ENCODE measurements around the gene SOHLH1.

SOHLH1 gene

GRCh38 chr9:135697226-135697625 lies 2.1 kb downstream of the SOHLH1 start:
- H3F3A ChIP-seq (ENCODE audit: insufficient read depth): no peaks in the 10 kb centered on the region
- no peak overlapping the region for H2AFZ ChIP-seq (ENCODE audit: low read depth, low read length, severe bottlenecking)
- no peaks in the 10 kb centered on the region for H3K36me3 ChIP-seq (ENCODE audit: low read length)
- no peaks in the 10 kb centered on the region for H3K27me3 ChIP-seq (ENCODE audit: low read length)
- H3K4me2 ChIP-seq (ENCODE audit: low read depth, low read length, poor library complexity, severe bottlenecking): no peak overlapping the region
- H3K9ac ChIP-seq (ENCODE audit: low read length): no peak overlapping the region
- no peaks in the 10 kb centered on the region for H3K9me3 ChIP-seq (ENCODE audit: insufficient read depth, low read length)
- no peaks in the 10 kb centered on the region for H3K9me2 ChIP-seq (replicated peaks; ENCODE audit: insufficient read depth, low read length)
- no peak for TF ChIP-seq CTCF (IDR thresholded peaks at IDR 0.05; ENCODE audit: insufficient read depth, low read length, poor library complexity, severe bottlenecking)
- no peak for TF ChIP-seq EZH2phosphoT487 (conservative IDR thresholded peaks at IDR 0.05; ENCODE audit: low read length)
- H3K4me3 ChIP-seq (ENCODE audit: insufficient read depth, low read length, poor library complexity, severe bottlenecking): no peak overlapping the region
- no peak overlapping the region for H3K27ac ChIP-seq (ENCODE audit: low read depth, low read length)
- H4K20me1 ChIP-seq (ENCODE audit: low read depth, low read length): no peaks in the 10 kb centered on the region; the same call in 1 of the 2 replicates
- no peaks in the 10 kb centered on the region for H3K79me2 ChIP-seq (ENCODE audit: insufficient read depth, low read length)

- H4K20me1 ChIP-seq (ENCODE audit: low read depth, low read length): no peaks in the 10 kb centered on the region; the same call in 1 of the 2 replicates
- H3F3A ChIP-seq (ENCODE audit: insufficient read depth): no peaks in the 10 kb centered on the region
- H3K4me2 ChIP-seq (ENCODE audit: low read depth, low read length, poor library complexity, severe bottlenecking): no peak overlapping the region
- no peaks in the 10 kb centered on the region for H3K9me3 ChIP-seq (ENCODE audit: insufficient read depth, low read length)
- no peak for TF ChIP-seq EZH2phosphoT487 (conservative IDR thresholded peaks at IDR 0.05; ENCODE audit: low read length)
- TF ChIP-seq CTCF (IDR thresholded peaks at IDR 0.05; ENCODE audit: insufficient read depth, low read length, poor library complexity, severe bottlenecking): no peak
- H3K9ac ChIP-seq (ENCODE audit: low read length): no peak overlapping the region
- H3K79me2 ChIP-seq (ENCODE audit: insufficient read depth, low read length): no peaks in the 10 kb centered on the region
- H3K27me3 ChIP-seq (ENCODE audit: low read length): no peaks in the 10 kb centered on the region
- H3K4me3 ChIP-seq (ENCODE audit: insufficient read depth, low read length, poor library complexity, severe bottlenecking): no peak overlapping the region
- H3K36me3 ChIP-seq (ENCODE audit: low read length): no peaks in the 10 kb centered on the region
- no peak overlapping the region for H2AFZ ChIP-seq (ENCODE audit: low read depth, low read length, severe bottlenecking)
- H3K9me2 ChIP-seq (replicated peaks; ENCODE audit: insufficient read depth, low read length): no peaks in the 10 kb centered on the region
- H3K27ac ChIP-seq (ENCODE audit: low read depth, low read length): no peak overlapping the region
These were observed 2.8 kb downstream of the SOHLH1 start for GRCh38 chr9:135696446-135696845.

DNA sequence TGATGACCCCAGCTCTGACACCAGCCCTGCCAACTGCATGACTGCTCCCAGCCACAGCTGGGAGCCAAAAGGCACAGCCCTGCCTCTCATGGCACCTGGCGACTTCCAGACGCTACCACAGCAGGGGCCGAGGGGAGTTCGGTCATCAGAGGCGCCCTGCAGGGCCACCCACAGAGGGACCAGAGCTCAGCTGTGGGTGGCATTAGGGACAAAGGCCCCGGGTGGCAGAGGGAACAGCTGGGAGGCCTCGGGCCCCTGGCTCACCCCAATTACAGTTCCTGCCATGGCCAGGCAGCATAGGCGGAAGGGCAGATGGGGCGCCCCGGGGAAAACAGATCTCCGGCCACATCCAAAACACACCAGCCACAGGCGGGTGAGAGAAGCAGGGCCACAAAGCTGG lies 3.6 kb downstream of the SOHLH1 start:
- H3K27ac ChIP-seq (ENCODE audit: low read depth, low read length): no peak overlapping the region
- no peak for TF ChIP-seq CTCF (IDR thresholded peaks at IDR 0.05; ENCODE audit: insufficient read depth, low read length, poor library complexity, severe bottlenecking)
- TF ChIP-seq EZH2phosphoT487 (conservative IDR thresholded peaks at IDR 0.05; ENCODE audit: low read length): no peak
- no peaks in the 10 kb centered on the region for H3F3A ChIP-seq (ENCODE audit: insufficient read depth)
- H3K9me3 ChIP-seq (ENCODE audit: insufficient read depth, low read length): no peaks in the 10 kb centered on the region
- no peaks in the 10 kb centered on the region for H3K79me2 ChIP-seq (ENCODE audit: insufficient read depth, low read length)
- no peak overlapping the region for H2AFZ ChIP-seq (ENCODE audit: low read depth, low read length, severe bottlenecking)
- H3K4me3 ChIP-seq (ENCODE audit: insufficient read depth, low read length, poor library complexity, severe bottlenecking): no peak overlapping the region
- no peaks in the 10 kb centered on the region for H3K36me3 ChIP-seq (ENCODE audit: low read length)
- no peak overlapping the region for H3K4me2 ChIP-seq (ENCODE audit: low read depth, low read length, poor library complexity, severe bottlenecking)
- H3K27me3 ChIP-seq (ENCODE audit: low read length): no peaks in the 10 kb centered on the region
- H3K9me2 ChIP-seq (replicated peaks; ENCODE audit: insufficient read depth, low read length): no peaks in the 10 kb centered on the region
- no peaks in the 10 kb centered on the region; the same call in 1 of the 2 replicates for H4K20me1 ChIP-seq (ENCODE audit: low read depth, low read length)
- no peak overlapping the region for H3K9ac ChIP-seq (ENCODE audit: low read length)
